ENCODE measurements around the gene RNF8.
"Not testable (repeated sequence)": the region's sequence is repeated elsewhere in the genome, so short reads cannot be mapped to it uniquely, and the experiment has no call there.

RNF8 gene

GRCh38 chr6:37353761-37354525, at the start of gene RNF8:
Gene RNF8 (plus strand): TSS chr6:37353983. CDS start chr6:37354165, 182 bp downstream.
- DNase-seq = peak; percentile 25

DNA sequence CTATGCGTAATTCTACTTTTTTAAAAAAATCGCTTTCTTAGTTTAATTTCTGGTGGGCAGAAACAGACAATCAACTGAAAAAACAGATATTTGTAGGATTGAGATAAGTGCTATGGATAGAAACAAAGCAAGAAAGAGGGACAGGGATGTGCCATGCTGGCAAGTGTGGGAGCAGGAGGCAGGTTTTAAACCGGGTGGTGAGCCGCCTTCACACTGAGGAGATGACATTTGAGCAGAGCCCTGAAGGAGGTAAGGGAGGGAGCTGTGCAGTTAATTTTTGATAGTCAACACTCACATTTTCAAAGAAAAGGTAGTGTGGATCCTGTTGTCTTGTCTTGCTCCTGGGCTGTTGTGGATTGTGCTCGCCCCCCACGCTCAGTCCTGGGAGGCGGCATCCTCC, 49.0 kb upstream of the RNF8 start:
- no peak for DNase-seq

DNA sequence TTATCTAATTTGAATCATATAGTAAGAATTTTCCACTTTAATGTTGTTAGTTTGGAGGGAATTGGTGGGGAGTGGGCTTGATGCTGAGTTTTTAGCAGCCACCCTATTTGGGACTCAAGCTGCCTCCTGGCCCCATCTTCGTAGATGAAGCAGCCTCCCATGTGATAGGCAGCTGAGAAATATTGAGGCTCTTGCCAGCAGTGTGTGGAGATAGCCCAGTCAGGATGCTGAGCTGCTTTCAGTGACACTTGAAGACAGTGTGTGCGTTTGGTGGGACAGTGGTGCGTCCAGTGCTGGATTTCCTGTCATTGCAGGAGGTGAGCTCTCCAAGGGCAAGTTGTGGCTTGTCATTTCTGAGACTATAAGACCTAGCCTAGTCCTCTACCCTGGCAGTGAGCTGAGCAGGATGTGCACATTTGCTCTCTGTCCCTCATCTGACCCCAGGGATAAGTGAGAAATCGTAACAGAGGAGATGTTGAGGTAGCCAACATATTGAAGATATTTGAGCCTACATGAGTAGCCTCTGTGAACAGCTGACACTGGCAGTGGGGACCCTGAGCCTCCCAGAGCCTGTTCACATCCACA, 47.9 kb upstream of the RNF8 start:
- no peak for DNase-seq

DNA sequence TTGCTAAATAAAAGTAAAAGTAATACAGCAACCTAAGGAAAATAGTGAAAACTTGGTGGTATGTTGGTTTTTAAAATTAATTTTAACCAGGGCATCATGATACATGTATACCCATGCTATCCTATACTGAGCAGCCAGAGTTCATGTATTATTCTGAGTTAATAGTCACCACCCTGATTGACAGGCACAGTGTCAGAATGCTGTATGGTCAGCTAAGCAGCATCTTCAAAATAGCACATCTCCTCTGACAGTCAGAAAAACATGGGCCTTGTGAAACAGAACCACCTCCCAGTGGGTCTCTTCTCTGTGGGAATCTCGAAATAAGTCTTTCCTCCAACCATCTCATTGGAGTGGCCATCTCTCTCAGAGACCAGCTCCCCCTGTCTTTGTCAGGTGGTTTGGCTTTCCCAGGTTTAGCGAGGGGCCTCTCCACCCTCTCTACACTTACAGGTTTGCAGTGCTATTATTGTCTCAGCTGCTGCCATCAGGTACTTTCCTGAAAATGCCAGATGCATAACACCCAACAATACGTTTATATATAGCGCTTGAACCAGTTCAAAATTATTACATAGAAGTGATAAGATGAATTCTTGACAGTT, 47.1 kb upstream of the RNF8 start:
- no peak for DNase-seq

- not testable (repeated sequence) for DNase-seq
Observed at GRCh38 chr6:37307484-37307883, 46.3 kb upstream of the RNF8 start.

DNA sequence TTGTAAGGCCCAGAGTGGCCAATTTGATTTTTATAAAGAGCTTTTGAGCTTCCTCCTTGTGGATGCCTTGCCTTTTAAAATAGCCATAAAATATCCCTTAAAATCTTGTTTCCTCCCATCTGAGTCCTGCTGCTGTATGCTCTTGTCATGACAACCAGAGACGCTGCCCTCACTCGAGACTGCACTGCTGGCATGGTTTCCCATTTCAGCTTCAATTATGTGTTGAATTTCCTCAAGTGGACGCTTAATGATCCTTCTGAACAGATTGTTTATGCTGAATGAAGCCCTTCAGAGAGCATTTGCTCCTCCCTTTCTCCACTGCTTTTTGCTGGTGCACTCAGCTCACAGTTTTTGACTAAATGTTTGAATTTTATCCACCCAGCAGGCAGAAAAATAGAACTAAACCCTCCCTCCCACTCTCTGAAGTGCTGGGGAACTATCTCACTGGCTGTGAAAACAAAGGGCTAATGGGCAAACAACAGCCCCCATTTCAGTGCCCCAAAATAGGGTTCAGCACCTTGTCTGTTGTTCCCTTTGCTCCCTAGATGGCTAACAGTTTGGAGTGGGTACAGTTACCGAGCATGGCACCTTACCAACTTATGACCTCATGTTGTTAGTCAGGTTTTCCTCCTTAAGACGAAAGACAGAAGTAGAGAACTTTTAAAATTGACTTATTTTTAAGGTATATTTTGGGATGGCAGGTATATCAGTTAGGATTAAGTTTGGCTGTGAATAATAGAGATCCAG, 45.5 kb upstream of the RNF8 start:
- peak; percentile 91 for DNase-seq

GRCh38 chr6:37309046-37309445, 44.7 kb upstream of the RNF8 start:
- no peak for DNase-seq

DNA sequence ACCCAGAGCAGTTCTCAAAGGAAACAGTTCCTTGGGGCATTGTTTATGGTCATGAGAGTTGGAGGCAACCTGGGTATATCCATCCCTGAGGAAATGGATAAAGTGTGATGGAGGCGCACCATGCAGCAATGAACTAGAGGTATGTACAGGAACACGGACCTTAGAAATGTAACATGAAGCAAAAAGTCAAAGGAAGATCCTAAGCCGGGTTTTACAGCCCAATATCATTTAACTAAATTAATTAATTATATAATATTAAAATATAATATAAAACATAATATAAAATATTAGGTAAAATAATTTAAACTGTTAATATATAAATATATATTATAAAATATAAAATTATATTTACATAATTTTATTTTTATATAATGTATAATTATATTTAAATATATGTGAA, 44.1 kb upstream of the RNF8 start:
- no peak for DNase-seq

GRCh38 chr6:37310966-37311365, 42.8 kb upstream of the RNF8 start:
- no peak for DNase-seq

DNA sequence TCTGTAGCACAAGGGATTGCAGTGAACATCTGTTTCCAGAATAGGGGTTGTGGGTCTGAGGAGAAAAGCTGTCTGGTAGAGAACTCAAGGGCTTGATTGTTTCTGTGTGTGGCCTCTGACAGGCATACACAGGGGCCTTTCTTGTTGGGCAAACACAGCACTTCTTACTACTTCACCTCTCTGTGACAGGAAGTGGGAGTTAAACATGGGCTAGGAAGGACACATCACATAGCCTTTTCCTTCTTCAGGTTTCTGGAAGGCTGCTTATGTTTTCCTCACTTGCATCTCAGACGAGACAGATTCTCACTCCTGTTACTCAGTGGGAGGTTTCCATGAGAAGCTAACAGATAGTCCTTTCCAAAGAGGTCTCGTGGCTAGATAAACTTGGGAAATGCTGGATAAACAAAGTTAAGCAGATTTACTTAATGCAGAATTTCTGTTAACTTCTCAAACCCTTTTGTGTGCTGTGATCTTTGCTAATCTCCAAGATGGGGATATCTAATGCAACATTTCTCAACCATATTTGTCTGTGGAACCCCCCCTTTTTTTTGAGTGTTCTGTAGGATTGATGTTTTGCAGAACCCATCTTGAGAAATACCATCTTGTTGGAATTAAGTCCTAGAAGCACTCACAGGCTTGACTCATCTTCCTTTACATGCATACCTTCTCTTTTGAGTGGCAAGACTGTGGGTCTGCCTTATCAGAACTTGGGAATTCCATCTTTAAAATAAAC, 41.9 kb upstream of the RNF8 start:
- DNase-seq = no peak

- no peak for DNase-seq
Observed at GRCh38 chr6:37313723-37314486, 39.9 kb upstream of the RNF8 start.

- peak; percentile 28 for DNase-seq
Observed at GRCh38 chr6:37314487-37315156, 39.2 kb upstream of the RNF8 start.

GRCh38 chr6:37315157-37315515, 38.6 kb upstream of the RNF8 start:
- DNase-seq = no peak

DNA sequence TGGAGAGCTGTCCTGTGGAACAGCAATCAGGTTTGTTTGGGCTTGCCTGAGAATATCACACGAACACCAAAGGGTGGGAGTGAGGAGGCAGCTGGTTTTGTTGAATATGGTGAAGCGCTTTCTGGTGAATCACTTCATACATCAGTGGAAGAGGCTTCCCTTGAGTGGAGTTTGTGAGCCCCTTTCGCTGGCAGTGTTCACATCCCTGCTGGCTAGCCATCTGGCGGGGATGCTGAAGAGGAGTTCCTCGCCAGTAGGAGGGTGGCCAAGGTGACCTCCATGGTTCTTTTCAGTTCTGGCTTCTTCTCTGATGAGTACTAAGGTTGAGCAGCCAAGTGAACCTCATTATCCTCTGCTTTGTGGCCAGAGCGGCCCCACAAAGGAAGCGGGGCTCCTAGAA, 37.7 kb upstream of the RNF8 start:
- DNase-seq = peak; percentile 39

DNA sequence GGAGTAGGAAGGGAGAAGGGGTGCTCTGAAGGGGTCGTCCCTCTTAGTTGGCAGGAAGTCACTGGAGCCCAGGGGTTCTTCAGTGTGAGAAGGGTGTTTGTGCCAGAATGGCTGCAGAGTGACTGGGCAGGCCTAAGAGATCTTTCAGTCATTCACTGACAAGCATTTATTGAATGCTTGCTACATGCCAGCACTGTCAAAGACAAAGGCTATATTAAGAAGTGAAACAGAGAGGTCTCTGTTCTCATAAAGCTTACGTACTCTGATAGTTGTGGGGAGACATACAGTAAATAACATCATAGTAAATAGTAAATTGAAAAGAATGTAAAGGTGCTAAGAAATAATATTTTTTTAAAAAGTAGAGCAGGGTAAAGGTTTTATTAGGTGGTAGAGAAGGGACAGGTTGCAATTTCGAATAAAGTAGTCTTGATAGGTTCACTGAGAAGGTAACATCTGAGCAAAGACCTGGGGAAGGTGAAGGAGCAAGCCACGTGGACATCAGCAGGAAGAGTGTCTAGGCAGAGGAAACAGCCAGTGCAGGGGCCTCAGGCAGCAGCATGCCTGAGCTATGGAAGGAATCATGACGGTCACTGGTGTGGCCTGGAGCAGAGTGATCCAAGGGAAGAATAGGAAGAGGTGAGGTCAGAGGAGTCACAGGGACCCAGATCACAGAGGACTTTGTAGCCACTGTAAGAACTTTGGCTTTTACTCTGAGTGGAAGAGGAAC, 36.3 kb upstream of the RNF8 start:
- DNase-seq = no peak

DNA sequence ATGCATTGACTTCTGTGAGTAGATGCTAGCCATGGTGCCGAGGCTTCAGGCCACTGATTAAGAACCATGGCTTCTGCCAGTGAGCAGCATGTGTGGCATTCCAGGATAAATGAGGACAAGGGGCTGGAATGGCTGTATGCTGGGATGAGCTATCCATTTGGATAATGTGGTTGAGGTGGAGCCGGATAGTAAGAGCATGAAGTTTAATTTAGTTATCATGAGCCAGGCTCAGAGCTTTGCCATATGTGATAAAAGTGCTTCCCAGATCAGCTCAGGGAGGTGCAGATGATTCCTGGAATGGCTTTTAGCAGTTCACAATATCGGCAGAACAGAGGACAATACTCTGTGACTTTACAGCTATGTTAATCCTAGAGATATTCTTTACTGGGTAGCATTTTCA, 34.6 kb upstream of the RNF8 start:
- DNase-seq = no peak

GRCh38 chr6:37319856-37320480, 33.8 kb upstream of the RNF8 start:
- DNase-seq = no peak

- no peak for DNase-seq
Observed at GRCh38 chr6:37320646-37321045, 33.1 kb upstream of the RNF8 start.

DNA sequence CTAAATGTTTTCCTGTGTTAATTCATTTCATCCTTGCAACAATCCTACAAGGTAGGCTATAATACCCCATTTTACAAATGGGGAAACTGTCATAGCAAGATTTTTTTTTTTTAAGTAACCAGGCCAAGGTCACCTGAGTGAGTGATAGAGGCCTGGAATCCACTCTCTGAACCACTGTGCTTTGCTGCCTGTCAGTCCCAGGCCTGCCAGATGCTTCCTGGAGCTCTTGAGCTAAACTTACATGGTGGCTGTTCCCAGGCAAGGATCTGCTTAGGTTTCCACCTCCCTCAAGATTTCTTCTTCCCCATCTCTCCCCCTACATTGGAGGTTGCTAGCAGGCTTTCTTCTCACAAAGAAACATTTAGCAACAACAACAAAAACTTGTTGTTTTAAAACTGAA, 32.7 kb upstream of the RNF8 start:
- DNase-seq = no peak
